ENCODE data around the gene CHD3. TPM values are rescaled to one million over a fixed set of nuclear protein-coding genes. Genes with fewer than 3 reads are reported as not detected.

The CHD3 gene
- polyA plus RNA-seq, 1 experiment, result 49.1 TPM

DNA sequence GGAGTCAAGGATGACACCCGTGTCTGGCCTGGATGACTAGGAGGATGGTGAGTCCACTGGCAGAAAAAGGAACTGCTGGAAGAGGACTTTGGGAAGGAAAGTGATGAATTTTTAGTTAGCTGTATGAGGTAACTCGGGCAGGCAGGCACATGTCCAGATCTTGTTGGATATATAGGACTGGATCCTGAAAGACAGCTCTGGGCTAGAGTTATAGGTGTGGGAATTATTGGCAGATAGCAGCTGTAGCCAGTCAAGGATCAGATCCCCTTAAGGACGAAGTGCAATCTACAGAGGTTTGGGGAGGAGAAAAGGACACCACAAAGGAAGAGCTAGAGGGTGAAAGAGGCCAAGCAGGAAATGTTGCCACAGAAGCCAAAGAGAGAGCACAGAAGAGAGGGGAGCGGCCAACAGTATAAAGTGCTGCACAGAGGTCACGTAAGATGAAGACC is 20.7 kb upstream of the CHD3 start:
- Histone ChIP-seq H3K36me3 (ENCODE audit: control insufficient read depth, insufficient read depth, low read length) (no peaks in the 10 kb centered on the region; the same call in 1 of the 2 replicates), H3K27me3 (ENCODE audit: control insufficient read depth, insufficient read depth, low read length) (no peaks in the 10 kb centered on the region), H3K4me3 (ENCODE audit: low read depth, low read length) (no peak overlapping the region)
- no peak for DNase-seq (ENCODE audit: low read depth)
- CTCF ChIA-PET, result interaction anchor here (1.4 kb wide), 1 partner anchor 30 kb away, joined by 5 read pairs; no protein-coding TSS in a partner anchor
- POLR2A ChIA-PET, result no interaction called here
- TF ChIP-seq, protein P1, sequence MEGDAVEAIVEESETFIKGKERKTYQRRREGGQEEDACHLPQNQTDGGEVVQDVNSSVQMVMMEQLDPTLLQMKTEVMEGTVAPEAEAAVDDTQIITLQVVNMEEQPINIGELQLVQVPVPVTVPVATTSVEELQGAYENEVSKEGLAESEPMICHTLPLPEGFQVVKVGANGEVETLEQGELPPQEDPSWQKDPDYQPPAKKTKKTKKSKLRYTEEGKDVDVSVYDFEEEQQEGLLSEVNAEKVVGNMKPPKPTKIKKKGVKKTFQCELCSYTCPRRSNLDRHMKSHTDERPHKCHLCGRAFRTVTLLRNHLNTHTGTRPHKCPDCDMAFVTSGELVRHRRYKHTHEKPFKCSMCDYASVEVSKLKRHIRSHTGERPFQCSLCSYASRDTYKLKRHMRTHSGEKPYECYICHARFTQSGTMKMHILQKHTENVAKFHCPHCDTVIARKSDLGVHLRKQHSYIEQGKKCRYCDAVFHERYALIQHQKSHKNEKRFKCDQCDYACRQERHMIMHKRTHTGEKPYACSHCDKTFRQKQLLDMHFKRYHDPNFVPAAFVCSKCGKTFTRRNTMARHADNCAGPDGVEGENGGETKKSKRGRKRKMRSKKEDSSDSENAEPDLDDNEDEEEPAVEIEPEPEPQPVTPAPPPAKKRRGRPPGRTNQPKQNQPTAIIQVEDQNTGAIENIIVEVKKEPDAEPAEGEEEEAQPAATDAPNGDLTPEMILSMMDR (IDR thresholded peaks at IDR 0.05; ENCODE audit: insufficient read depth, low read depth, low read length), result no peak

GRCh38 chr17:7873051-7873450 is 15.5 kb upstream of the CHD3 start:
- no peak overlapping the region for H3K4me3 ChIP-seq (ENCODE audit: low read depth, low read length)
- CTCF ChIA-PET, result interaction anchor here (0.7 kb wide), 1 partner anchor 117 kb away, joined by 3 read pairs; no protein-coding TSS in a partner anchor
- TF ChIP-seq, protein P1 (IDR thresholded peaks at IDR 0.05; ENCODE audit: insufficient read depth, low read depth, low read length), result no peak
- peaks cover 2% of the 10 kb centered on the region; the same call in 1 of the 2 replicates for H3K36me3 ChIP-seq (ENCODE audit: control insufficient read depth, insufficient read depth, low read length)
- POLR2A ChIA-PET, result no interaction called here
- no peak for DNase-seq (ENCODE audit: low read depth)
- H3K27me3 ChIP-seq (ENCODE audit: control insufficient read depth, insufficient read depth, low read length), result no peaks in the 10 kb centered on the region

DNA sequence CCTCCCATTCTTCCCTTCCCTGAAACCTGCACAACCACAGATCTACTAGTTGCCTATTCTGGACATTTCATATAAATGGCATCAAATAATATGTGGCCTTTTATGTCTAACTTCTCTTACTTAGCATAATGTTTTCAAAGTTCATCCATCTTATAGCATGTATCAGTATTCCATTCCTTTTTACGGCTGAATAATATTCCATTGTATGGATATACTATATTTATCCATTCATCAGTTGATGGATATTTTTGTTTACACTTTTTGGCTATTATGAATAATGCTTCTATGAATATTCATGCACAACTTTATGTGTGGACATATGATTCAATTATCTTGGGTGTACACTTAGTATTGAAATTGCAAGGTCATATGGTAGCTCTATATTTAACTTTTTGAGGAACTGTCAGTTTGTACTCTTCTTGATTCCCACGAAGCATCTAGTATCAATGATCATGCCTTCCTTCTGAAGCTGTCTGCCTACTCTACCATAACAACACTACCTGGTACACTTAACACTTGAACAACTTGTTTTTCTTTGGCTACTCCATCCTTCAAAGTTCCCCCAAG is 12.7 kb upstream of the CHD3 start:
- TF ChIP-seq, protein P1 (IDR thresholded peaks at IDR 0.05; ENCODE audit: insufficient read depth, low read depth, low read length), result no peak
- no peak for DNase-seq (ENCODE audit: low read depth)
- Histone ChIP-seq H3K36me3 (ENCODE audit: control insufficient read depth, insufficient read depth, low read length) (peaks cover 7% of the 10 kb centered on the region), H3K27me3 (ENCODE audit: control insufficient read depth, insufficient read depth, low read length) (no peaks in the 10 kb centered on the region), H3K4me3 (ENCODE audit: low read depth, low read length) (no peak overlapping the region)
- ChIA-PET POLR2A (no interaction called here), CTCF (interaction anchor here (1.1 to 1.4 kb wide), 3 partner anchors 11 to 121 kb away, joined by 3 to 6 read pairs (median 3); no protein-coding TSS in a partner anchor)

DNA sequence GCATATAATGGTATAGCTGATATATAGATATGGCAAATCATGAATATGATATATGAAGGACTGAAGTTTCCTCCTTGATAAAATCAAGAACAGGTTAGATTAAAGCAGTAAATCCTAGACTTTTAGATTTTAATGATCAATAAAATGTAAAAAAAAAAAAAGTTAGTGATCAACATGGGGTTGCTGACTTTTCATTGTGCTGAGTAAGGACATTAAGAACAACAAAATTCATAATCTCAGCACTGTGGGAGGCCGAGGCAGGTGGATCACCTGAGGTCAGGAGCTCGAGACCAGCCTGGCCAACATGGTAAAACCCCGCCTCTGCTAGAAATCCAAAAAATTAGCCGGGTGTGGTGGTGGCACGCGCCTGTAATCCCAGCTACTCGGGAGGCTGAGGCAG is 10.4 kb upstream of the CHD3 start:
- Histone ChIP-seq H3K27me3 (ENCODE audit: control insufficient read depth, insufficient read depth, low read length) (no peaks in the 10 kb centered on the region), H3K36me3 (ENCODE audit: control insufficient read depth, insufficient read depth, low read length) (peaks cover 9% of the 10 kb centered on the region), H3K4me3 (ENCODE audit: low read depth, low read length) (no peak overlapping the region)
- CTCF ChIA-PET, result interaction anchor here (0.7 to 1.4 kb wide), 4 partner anchors 8 to 196 kb away, joined by 3 to 6 read pairs (median 3); no protein-coding TSS in a partner anchor
- TF ChIP-seq, protein P1 (IDR thresholded peaks at IDR 0.05; ENCODE audit: insufficient read depth, low read depth, low read length), result no peak
- POLR2A ChIA-PET, result no interaction called here
- no peak for DNase-seq (ENCODE audit: low read depth)

DNA sequence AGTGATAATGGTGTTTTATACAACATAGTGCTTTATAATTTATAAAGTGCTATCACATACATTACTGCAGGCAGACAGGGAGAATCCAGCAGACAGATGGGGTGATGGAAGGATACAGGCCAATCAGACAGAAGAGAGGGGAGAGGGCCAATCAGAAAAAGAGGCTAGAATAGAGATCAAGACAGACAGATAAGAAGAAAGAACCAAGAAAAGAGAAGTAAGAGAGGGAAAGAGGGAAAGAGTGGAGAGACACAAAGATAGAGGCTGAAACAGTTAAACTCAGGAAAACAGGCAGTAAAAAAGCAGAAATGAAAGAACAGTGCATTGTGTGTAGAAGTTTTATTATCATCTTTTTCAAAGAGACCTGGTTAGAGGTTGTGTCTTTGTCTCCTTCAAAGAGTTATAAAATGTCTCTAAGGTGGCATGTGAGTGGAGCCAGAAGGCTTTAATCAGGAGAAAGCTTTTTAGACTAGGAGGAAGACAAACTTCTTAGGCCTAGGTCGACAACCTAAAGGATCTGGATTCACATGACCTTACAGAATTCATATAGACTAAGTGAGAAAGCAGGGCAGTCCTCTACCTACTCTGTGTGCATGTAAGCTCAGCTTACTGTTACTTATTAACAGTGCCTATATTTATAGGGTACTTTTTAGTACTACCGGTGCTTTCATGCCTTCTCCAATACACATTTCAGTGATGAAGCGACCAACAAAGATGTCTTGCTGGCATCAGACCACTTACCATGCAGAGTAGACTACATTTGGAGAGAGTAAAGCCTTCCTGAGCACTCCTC is 8.3 kb upstream of the CHD3 start:
- Histone ChIP-seq H3K4me3 (ENCODE audit: low read depth, low read length) (no peak overlapping the region), H3K27me3 (ENCODE audit: control insufficient read depth, insufficient read depth, low read length) (no peaks in the 10 kb centered on the region), H3K36me3 (ENCODE audit: control insufficient read depth, insufficient read depth, low read length) (peaks cover 7% of the 10 kb centered on the region)
- POLR2A ChIA-PET, result no interaction called here
- TF ChIP-seq, protein P1 (IDR thresholded peaks at IDR 0.05; ENCODE audit: insufficient read depth, low read depth, low read length), result no peak
- CTCF ChIA-PET, result no interaction called here
- no peak for DNase-seq (ENCODE audit: low read depth)
